Daoy (cell line): ENCODE results near the gene DNAJC5G. TPM values are rescaled to one million over a fixed set of nuclear protein-coding genes. Genes with fewer than 3 reads are reported as not detected.
"Not testable (repeated sequence)": the region's sequence is repeated elsewhere in the genome, so short reads cannot be mapped to it uniquely, and the experiment has no call there.

ENCODE experiments used
- DNase-seq: peaks from one replicate; pipeline ENCODE4 v3.0.0-alpha.2; 2015; ENCODE audit warnings: low read depth
- total RNA-seq: library from RNA; depleted of rRNA; stranded (reverse); fragments of >200 nt; shearing (Covaris generic); gene quantifications from 2 replicates; pipeline ENCODE4 v1.2.3, GENCODE V29; 2014; rRNA removed

Gene DNAJC5G
- total RNA-seq, 1 experiment from 2014 or later = not detected

GRCh38 chr2:27308359-27308881, 33.2 kb downstream of the DNAJC5G start, which contains the start of gene UCN:
Gene UCN (minus strand): TSS chr2:27308445. CDS start chr2:27307895, 550 bp downstream.
- peak; percentile 58 for DNase-seq

- DNase-seq = no peak
Measured at GRCh38 chr2:27309651-27310050, 34.4 kb downstream of the DNAJC5G start.

GRCh38 chr2:27312152-27312551, 36.9 kb downstream of the DNAJC5G start:
- no peak for DNase-seq

- DNase-seq = no peak
Measured at GRCh38 chr2:27313882-27314645, 38.8 kb downstream of the DNAJC5G start.

DNA sequence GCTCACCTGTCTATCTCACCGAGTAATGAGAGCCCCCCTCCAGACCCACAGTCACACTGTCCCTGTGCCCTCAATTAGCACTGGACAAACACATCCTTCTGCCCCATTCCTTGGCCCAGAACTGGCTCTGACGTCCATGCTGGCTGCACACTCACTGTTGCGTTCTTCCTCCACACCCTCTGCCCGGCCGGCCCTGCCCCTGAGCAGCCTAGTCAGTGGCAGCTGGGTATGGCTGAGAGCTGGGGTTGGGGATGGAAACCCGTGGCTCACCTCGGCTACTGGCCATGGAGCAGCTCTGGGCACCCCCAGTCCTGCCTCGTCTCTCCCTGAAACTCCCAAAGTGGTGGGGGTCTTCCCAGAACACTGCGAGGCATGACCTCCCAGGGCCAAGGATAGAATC, 39.5 kb downstream of the DNAJC5G start:
- DNase-seq = no peak

- no peak for DNase-seq
Measured at GRCh38 chr2:27315122-27315521, 39.9 kb downstream of the DNAJC5G start.

- DNase-seq = no peak
Measured at GRCh38 chr2:27316655-27317412, 41.6 kb downstream of the DNAJC5G start.

DNA sequence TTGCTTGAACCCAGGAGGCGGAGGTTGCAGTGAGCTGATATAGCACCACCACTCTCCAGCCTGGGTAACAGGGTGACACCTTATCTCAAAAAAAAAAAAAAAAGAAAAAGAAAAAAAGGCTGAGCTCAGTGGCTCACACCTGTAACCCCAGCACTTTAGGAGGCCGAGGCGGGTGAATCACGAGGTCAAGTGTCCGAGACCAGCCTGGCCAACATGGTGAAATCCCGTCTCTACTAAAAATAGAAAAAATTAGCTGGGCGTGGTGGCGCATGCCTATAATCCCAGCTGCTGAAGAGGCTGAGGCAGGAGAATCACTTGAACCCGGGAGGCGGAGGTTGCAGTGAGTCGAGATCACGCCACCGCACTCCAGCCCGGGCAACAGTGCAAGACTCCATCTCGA, 44.6 kb downstream of the DNAJC5G start:
- DNase-seq = not testable (repeated sequence)

DNA sequence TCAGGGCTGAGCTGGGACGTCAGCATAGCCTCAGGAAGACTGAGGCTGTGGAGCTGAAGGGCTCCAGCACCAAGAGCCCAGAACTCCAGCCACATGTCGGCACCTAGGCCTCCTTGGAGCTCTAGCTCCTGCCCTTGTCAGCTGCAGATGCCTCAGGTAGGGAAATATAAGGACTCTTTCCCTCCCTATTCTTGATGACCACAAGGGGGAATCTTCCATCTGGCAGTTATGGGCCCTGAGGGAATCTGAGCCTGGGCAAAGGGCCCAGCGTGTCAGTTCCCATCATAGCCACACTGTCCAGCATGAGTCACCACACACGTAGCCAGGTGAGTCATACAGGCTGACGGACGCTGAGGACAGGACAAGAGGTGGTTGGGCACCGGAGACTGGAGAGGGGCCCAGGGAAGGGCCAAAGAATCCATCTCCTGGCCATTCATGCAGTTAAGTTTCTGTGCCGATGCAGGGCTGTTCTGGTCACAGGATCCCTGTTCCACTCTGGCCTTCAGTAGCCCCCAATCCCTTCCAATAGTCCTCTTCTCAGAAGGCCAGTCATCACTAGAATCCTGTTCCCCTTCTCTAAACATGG, 45.8 kb downstream of the DNAJC5G start:
- DNase-seq = peak; percentile 99

DNA sequence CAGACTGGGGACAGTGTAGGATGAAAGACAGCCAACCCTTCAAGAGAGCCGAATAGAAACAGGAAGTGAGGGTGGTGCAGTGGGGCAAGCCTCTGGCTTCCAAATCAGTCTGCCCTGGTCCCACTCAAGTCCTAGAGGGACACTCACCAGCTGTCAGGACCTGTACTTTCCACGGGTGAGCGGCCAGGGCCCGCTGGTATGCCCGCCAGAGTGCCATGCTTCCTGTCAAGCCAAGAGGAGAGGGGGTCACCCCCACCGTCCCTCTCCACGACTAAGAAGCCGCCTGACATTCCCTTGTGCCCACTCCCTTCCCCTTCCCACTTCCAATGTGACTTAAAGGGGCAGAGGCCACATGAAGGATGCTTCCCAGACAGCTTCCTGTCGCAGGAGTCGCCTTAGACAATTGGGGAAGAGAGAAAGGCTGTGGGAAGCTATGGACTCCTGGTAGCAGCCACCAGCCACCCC, 47.1 kb downstream of the DNAJC5G start:
- DNase-seq = peak; percentile 28

DNA sequence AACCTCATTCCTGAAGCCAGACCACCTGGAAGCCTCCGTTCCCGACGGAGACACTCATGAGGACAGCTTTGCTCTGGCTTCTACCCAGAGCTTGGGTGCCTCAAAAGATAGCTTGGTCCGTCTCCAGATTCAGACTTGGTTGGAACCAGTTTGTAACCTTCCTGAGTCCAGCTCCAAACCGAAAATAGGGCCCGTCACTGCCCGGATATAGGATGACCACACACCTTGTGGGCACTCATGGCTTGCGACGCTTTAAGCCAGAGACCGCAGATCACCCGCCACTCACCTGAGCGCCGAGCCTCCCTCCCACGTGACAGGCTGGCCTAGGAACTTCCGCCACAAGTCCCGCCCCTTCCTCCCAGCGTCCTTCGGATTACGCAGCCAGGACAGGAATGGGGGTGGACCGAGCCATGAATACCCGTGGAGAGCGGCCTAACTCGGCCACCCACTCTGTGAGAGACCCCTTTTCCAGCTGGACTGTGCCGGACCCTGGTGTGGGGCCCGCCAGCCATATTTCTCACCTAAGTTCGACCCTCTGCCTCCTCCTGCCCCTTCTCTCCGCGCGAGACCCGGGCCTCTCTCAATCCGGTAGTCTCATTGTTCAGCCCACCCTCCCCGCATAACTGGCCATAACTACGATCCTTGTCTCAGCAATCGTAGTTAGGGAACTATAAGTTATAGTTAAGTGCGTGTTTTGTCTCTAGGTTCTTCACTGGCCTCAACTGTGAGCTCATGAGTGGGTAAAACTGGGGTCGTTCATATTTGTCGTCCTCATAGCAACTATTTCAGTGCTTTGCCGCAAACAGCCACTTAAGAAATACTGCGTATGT, 47.7 kb downstream of the DNAJC5G start, which contains the start of gene MPV17:
MPV17 (minus strand) TSS at position 332 of the 830 bp plus-strand sequence. CDS start 580 bp downstream, outside the sequence.
- peak; percentile 97 for DNase-seq

GRCh38 chr2:27323596-27324285, 48.5 kb downstream of the DNAJC5G start:
- DNase-seq = no peak

- DNase-seq = no peak
Measured at GRCh38 chr2:27324720-27325119, 49.5 kb downstream of the DNAJC5G start.

Other genes with a start within 250 kb of the DNAJC5G start
- 36.7 and 42.7 TPM in 2 replicates for gene TMEM214, start 242.5 kb upstream of the DNAJC5G start, total RNA-seq
- 19.3 and 22.5 TPM in 2 replicates for gene AGBL5, start 223.8 kb upstream of the DNAJC5G start, total RNA-seq
- gene OST4, start 203.8 kb upstream of the DNAJC5G start, total RNA-seq = 184 and 194 TPM in 2 replicates
- gene EMILIN1, start 196.8 kb upstream of the DNAJC5G start, total RNA-seq = 6.0 and 10.2 TPM in 2 replicates
- gene KHK, start 188.7 kb upstream of the DNAJC5G start, total RNA-seq = 1.1 and 2.9 TPM in 2 replicates
- 3.4 and 8.6 TPM in 2 replicates for gene CGREF1, start 156.3 kb upstream of the DNAJC5G start, total RNA-seq
- gene ABHD1, start 151.6 kb upstream of the DNAJC5G start, total RNA-seq = 1.7 TPM in 1 of 2 replicates, not detected in the other
- 79.3 and 84.9 TPM in 2 replicates for gene PREB, start 140.8 kb upstream of the DNAJC5G start, total RNA-seq
- gene PRR30, start 136.0 kb upstream of the DNAJC5G start, total RNA-seq = not detected in 2 replicates
- not detected in 2 replicates for gene TCF23, start 126.4 kb upstream of the DNAJC5G start, total RNA-seq
- 94.2 and 249 TPM in 2 replicates for gene ATRAID, start 63.4 kb upstream of the DNAJC5G start, total RNA-seq
- 86.8 and 101 TPM in 2 replicates for gene SLC5A6, start 63.2 kb upstream of the DNAJC5G start, total RNA-seq
- 26.6 and 29.7 TPM in 2 replicates for gene CAD, start 58.1 kb upstream of the DNAJC5G start, total RNA-seq
- 0.11 TPM in 1 of 2 replicates, not detected in the other for gene SLC30A3, start 12.4 kb upstream of the DNAJC5G start, total RNA-seq
- gene TRIM54, start 7.0 kb downstream of the DNAJC5G start, total RNA-seq = not detected in 2 replicates
- gene UCN, start 33.0 kb downstream of the DNAJC5G start, total RNA-seq = 0.11 TPM in 1 of 2 replicates, not detected in the other
- gene MPV17, start 47.7 kb downstream of the DNAJC5G start, total RNA-seq = 58.5 and 62.8 TPM in 2 replicates
- gene GTF3C2, start 81.3 kb downstream of the DNAJC5G start, total RNA-seq = 36.6 and 49.1 TPM in 2 replicates
- 40.3 and 49.1 TPM in 2 replicates for gene EIF2B4, start 94.9 kb downstream of the DNAJC5G start, total RNA-seq
- 107 and 126 TPM in 2 replicates for gene SNX17, start 95.2 kb downstream of the DNAJC5G start, total RNA-seq
- 4.0 and 5.5 TPM in 2 replicates for gene ZNF513, start 105.3 kb downstream of the DNAJC5G start, total RNA-seq
- 197 and 212 TPM in 2 replicates for gene PPM1G, start 134.2 kb downstream of the DNAJC5G start, total RNA-seq
- gene NRBP1, start 153.2 kb downstream of the DNAJC5G start, total RNA-seq = 126 and 134 TPM in 2 replicates
- gene KRTCAP3, start 166.9 kb downstream of the DNAJC5G start, total RNA-seq = not detected in 2 replicates
- 21.1 and 30.1 TPM in 2 replicates for gene IFT172, start 214.3 kb downstream of the DNAJC5G start, total RNA-seq
- 1.9 and 3.7 TPM in 2 replicates for gene FNDC4, start 219.8 kb downstream of the DNAJC5G start, total RNA-seq
- 0.29 and 0.30 TPM in 2 replicates for gene GCKR, start 221.4 kb downstream of the DNAJC5G start, total RNA-seq